ENCODE data around the gene ABCB4. TPM values are rescaled to one million over a fixed set of nuclear protein-coding genes. Genes with fewer than 3 reads are reported as not detected.
"Not testable (repeated sequence)": the region's sequence is repeated elsewhere in the genome, so short reads cannot be mapped to it uniquely, and the experiment has no call there.

Gene ABCB4
- polyA plus RNA-seq, 1 donor: 4.1 TPM

DNA sequence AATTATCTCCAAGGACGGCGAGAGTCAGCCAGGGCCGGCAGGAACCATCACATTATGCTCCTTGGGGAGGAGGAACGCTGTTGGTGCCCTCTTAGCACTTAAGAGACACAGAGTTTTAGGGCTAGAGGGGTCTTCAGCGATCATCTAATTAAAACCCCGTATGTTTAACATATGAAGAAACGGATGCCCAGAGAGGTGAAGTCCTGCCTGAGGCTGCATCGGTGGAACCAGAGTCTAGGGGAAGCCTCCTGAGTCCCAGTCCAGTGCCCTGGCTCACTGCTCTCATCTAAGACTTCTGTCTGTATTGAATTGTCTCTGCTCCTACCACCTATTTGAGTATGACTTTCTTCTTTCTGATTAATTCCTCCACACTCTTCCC, 688 bp upstream of the ABCB4 start:
- DNase-seq: no peak

GRCh38 chr7:87474533-87475358, 734 bp downstream of the ABCB4 start:
- DNase-seq: no peak

GRCh38 chr7:87473986-87474385, 1.5 kb downstream of the ABCB4 start:
- no peak for DNase-seq

DNA sequence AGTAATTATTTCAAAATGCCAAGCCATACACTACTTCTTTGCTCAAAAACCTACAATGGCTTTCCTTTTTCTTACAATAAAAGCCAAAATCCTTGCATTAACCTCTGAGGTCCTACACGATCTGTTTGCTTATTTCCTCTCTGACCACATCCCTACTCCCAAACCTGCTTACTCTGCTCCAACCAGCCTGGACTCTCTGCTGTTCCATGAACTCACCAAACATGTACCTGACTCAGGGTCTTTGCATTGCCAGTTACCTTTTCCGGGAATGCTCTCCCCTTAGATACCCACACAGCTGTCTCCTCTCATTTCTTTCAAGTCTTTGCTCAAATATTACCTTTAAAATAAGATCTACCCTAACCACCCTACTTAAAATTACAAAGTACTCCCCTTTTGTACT, 2.3 kb downstream of the ABCB4 start:
- DNase-seq: no peak

- DNase-seq: no peak
Measured at GRCh38 chr7:87471473-87471872, 4.0 kb downstream of the ABCB4 start.

DNA sequence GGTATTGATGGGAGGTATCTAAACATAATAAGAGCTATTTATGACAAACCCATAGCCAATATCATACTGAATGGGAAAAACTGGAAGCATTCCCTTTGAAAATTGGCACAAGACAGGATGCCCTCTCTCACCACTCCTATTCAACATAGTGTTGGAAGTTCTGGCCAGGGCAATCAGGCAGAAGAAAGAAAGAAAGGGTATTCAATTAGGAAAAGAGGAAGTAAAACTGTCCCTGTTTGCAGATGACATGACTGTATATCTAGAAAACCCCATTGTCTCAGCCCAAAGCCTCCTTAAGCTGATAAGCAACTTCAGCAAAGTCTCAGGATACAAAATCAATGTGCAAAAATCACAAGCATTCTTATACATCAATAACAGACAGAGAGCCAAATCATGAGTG, 6.3 kb downstream of the ABCB4 start:
- not testable (repeated sequence) for DNase-seq

DNA sequence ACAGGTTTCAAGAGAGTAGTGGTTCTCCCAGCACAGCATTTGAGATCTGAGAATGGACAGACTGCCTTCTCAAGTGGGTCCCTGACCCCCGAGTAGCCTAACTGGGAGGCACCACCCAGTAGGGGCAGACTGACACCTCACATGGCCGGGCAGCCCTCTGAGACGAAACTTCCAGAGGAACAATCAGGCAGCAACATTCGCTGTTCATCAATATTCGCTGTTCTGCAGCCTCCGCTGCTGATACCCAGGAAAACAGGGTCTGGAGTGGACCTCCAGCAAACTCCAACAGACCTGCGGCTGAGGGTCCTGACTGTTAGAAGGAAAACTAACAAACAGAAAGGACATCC, 10.0 kb downstream of the ABCB4 start:
- DNase-seq: not testable (repeated sequence)

GRCh38 chr7:87464830-87465533, 10.5 kb downstream of the ABCB4 start:
- not testable (repeated sequence) for DNase-seq

DNA sequence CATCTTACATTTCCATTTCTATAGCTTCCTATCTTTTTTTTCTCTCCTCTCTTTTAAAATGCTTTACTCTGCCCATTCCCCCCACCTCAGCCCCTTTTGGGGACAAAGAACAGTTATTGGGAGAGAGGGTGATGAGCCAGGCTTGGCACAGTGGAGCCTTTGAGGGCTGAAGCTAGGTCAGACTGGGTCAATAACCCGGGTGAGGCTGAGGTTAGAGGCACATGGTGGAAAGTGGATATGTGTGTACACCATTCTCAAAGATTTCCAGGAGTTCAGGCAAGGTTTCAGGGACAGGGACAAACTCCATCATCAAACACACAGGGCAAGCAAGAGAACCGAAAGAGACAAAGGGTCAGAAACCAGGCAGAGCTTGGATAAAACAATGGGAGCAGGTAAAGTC, 11.5 kb downstream of the ABCB4 start:
- no peak for DNase-seq

GRCh38 chr7:87460444-87460843, 15.0 kb downstream of the ABCB4 start:
- not testable (repeated sequence) for DNase-seq

DNA sequence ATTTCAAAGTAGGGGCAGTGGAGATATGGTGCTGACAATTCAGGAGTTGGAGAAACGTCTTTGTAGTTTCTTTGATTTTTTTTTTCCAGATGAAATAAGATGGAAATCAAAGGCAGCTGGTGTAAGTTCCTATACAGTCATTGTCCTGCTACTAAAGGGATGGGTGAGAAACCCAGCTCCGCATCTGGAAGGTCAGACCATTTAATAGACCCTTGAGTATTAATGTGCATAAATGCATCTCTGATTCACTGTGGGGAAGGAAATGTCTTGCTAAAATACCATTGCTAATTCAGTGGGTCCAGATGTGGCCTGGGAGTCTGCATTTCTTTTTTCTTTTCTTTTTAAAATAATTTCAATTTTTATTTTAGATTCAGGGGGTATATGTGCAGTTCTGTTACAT, 15.5 kb downstream of the ABCB4 start:
- DNase-seq: no peak

DNA sequence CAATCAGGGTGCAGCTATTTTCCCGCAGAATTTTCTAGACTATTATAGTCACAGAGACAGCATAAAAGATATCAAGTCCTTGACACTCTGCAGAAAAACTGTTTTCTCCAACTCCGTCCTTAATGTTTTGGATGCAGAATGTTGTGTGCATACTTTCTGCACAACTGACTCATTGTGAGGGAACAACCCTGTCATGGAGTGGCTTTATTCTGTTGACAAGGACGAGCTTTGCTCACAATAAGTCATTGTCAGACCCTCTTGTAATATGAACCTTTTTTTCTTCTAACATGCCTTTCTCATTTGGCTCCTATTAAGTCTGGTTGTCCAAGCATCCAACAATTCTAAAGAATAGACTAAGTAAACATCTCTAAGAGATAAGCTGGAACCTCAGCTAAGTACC, 17.3 kb downstream of the ABCB4 start:
- no peak for DNase-seq

GRCh38 chr7:87456247-87456646, 19.2 kb downstream of the ABCB4 start:
- DNase-seq: no peak

- DNase-seq: no peak
Measured at GRCh38 chr7:87452279-87452678, 23.2 kb downstream of the ABCB4 start.

DNA sequence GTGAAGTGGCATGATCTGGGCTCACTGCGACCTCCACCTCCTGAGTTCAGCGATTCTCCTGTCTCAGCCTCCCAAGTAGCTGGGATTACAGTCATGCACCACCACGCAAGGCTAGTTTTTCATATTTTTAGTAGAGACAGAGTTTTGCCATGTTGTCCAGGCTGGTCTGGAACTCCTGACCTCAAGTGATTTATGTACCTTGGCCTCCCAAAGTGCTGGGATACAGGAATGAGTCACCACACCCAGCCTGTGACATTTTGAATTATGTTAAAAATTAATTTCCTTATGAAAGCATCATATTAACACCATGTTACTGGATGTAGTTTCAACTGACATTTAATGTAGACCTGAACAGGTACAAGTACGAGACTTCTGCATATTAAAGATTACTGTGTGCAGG, 24.3 kb downstream of the ABCB4 start:
- no peak for DNase-seq

- DNase-seq: no peak
Measured at GRCh38 chr7:87450706-87451105, 24.8 kb downstream of the ABCB4 start.

DNA sequence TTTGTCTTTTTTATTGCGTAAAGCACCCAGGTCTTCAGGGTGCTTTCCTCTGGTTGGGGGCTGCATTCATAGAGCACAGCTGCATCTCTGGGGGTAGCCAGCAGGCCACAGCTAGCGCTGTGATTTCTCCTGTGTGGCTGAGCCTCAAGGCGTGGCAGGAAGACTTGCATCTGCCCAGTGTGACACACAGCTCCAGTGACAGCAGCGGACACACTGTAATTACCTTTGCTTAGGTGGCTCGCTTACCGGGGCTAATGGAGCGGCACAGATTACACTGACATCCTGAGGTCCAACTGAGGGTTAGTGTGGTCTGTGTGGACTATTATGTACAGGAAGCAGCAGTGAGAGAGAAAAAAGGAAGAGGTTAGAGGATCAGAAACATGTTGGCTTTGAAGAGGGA, 27.1 kb downstream of the ABCB4 start:
- DNase-seq: peak; percentile 8

GRCh38 chr7:87447116-87447635, 28.3 kb downstream of the ABCB4 start:
- DNase-seq: no peak

- DNase-seq: no peak
Measured at GRCh38 chr7:87445897-87446296, 29.6 kb downstream of the ABCB4 start.

- DNase-seq: no peak
Measured at GRCh38 chr7:87435546-87435945, 39.9 kb downstream of the ABCB4 start.

GRCh38 chr7:87432536-87432935, 42.9 kb downstream of the ABCB4 start:
- DNase-seq: no peak

DNA sequence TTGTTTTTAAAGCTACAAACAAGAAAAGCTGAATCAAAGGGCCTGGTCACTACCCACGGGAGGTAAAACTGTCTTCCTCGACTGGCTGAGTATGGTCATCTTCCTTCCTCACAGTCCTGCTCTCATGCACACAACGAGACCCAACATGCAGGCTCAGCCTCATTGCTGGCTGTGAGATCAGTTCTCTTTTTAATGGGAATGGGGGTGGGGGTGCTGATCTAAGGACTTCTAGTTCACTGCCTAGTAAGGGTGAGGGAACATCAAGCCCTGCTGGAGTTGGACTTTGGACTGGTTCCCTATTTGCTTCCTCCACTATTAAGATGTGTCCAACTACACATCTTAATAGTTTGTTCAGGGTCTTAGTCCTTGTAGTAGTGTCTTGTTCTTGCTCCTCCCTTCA, 48.2 kb downstream of the ABCB4 start:
- DNase-seq: no peak

GRCh38 chr7:87426160-87426559, 49.3 kb downstream of the ABCB4 start:
- no peak for DNase-seq

DNA sequence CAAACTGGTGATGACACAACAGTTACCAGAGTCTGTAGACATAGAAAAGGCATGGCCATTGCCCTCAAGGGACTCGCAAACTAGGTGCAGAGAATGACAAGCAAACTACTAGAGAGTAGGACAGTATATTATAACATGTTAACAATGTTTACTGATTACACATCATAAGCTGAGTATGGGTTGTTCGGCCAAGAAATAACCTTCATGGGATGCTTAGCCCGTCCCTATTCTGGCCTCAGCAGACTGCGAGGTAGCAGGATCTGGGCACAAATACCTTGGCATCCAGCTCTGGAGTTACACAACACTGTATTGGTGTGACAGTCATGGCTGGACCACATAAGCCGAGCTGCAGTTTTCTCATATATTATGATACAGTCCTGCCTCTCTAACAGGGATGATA, 51.4 kb downstream of the ABCB4 start:
- no peak for DNase-seq
